A549 (cell line): ENCODE results near the gene COX7A2L.

ENCODE experiments used
- CBX8 ChIP-seq: fragments of 200-600 bp; sonication (generic); IDR thresholded peaks from 2 replicates; pipeline ENCODE4 v1.6.1; 2016
- EP300 ChIP-seq, 2 experiments: fragments of >200 bp; sonication (Bioruptor Twin); formaldehyde crosslinking; IDR thresholded peaks; 2 replicates in 1 of 2; 3 replicates in 1 of 2; pipeline ENCODE4 v1.6.1; 2016 to 2017
- FOSL2 ChIP-seq, 2 experiments: fragments of 450-650 bp in 1 of 2; fragments of >200 bp in 1 of 2; sonication (Bioruptor Twin) in 1 of 2; formaldehyde crosslinking; IDR thresholded peaks; 2 replicates each; pipeline versions ENCODE4 v1.5.0 to v1.6.1; 2016 to 2020; ENCODE audit warnings: mild to moderate bottlenecking in 1 of 2, moderate library complexity in 1 of 2
- JUN ChIP-seq, 2 experiments: fragments of >200 bp; sonication (Bioruptor Twin); formaldehyde crosslinking; IDR thresholded peaks; 2 replicates in 1 of 2; 3 replicates in 1 of 2; pipeline ENCODE4 v1.6.1; 2016 to 2017
- KDM1A ChIP-seq: fragments of 200-600 bp; sonication (generic); IDR thresholded peaks from 2 replicates; pipeline ENCODE4 v1.6.1; 2016; ENCODE audit warnings: low read depth, mild to moderate bottlenecking
- NPAS2 ChIP-seq: fragments of 250-450 bp; sonication (Bioruptor Pico); IDR thresholded peaks from 2 replicates; pipeline ENCODE4 v1.8.0; 2022; ENCODE audit warnings: mild to moderate bottlenecking, moderate library complexity, borderline replicate concordance
- POLR2A ChIP-seq: IDR thresholded peaks from 2 replicates; pipeline ENCODE4 v1.6.1; 2012; ENCODE audit warnings: mild to moderate bottlenecking, low read length
- RAD21 ChIP-seq, 2 experiments: fragments of >200 bp in 1 of 2; sonication (Bioruptor Twin) in 1 of 2; formaldehyde crosslinking in 1 of 2; IDR thresholded peaks in 1 of 2; conservative IDR thresholded peaks in 1 of 2; 2 replicates in 1 of 2; 3 replicates in 1 of 2; pipeline ENCODE4 v1.6.1; 2012 to 2018; ENCODE audit warnings: inconsistent platforms in 1 of 2
- TF ChIP-seq, protein P1 (sequence below): fragments of >200 bp; sonication (Bioruptor Twin); formaldehyde crosslinking; IDR thresholded peaks from 3 replicates; pipeline ENCODE4 v1.5.1; 2016
- TF ChIP-seq, protein P2 (sequence below): IDR thresholded peaks from 2 replicates; pipeline ENCODE4 v1.6.1; 2012; ENCODE audit warnings: low read depth, borderline replicate concordance
- TF ChIP-seq, protein P3 (sequence below): fragments of 450-650 bp; IDR thresholded peaks from 2 replicates; pipeline ENCODE4 v1.6.1; 2014; ENCODE audit warnings: antibody characterized with exemption

DNA sequence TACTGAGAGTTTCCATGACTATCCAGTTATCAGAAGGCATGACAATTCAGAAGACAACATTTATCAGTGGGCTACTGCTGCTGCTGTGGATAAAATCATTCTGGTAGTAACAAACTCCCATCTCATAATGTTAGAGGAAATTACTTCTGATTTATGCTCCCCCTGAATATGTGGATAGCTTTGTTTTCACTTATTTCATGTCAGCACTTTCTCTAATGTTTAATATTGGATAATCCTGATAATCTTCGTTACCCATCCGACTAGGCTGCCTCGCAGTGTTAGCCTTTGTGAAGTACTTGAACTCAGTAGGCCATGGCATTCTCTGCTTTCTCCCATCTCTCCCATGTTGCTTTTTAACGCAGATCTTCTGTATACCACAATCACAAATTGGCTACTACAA is 28.4 kb downstream of the COX7A2L start:
- TF ChIP-seq, protein P1, sequence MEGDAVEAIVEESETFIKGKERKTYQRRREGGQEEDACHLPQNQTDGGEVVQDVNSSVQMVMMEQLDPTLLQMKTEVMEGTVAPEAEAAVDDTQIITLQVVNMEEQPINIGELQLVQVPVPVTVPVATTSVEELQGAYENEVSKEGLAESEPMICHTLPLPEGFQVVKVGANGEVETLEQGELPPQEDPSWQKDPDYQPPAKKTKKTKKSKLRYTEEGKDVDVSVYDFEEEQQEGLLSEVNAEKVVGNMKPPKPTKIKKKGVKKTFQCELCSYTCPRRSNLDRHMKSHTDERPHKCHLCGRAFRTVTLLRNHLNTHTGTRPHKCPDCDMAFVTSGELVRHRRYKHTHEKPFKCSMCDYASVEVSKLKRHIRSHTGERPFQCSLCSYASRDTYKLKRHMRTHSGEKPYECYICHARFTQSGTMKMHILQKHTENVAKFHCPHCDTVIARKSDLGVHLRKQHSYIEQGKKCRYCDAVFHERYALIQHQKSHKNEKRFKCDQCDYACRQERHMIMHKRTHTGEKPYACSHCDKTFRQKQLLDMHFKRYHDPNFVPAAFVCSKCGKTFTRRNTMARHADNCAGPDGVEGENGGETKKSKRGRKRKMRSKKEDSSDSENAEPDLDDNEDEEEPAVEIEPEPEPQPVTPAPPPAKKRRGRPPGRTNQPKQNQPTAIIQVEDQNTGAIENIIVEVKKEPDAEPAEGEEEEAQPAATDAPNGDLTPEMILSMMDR, result no peak
- no peak for TF ChIP-seq POLR2A
- TF ChIP-seq, protein P2, sequence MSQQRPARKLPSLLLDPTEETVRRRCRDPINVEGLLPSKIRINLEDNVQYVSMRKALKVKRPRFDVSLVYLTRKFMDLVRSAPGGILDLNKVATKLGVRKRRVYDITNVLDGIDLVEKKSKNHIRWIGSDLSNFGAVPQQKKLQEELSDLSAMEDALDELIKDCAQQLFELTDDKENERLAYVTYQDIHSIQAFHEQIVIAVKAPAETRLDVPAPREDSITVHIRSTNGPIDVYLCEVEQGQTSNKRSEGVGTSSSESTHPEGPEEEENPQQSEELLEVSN, result no peak
- no peak for TF ChIP-seq JUN (IDR thresholded peaks at IDR 0.05)
- no peak for TF ChIP-seq EP300 (IDR thresholded peaks at IDR 0.05)
- TF ChIP-seq FOSL2 (IDR thresholded peaks at IDR 0.05), result no peak
- TF ChIP-seq FOSL2 (CRISPR knock-in tag; IDR thresholded peaks at IDR 0.05), result no peak
- TF ChIP-seq, protein P3, sequence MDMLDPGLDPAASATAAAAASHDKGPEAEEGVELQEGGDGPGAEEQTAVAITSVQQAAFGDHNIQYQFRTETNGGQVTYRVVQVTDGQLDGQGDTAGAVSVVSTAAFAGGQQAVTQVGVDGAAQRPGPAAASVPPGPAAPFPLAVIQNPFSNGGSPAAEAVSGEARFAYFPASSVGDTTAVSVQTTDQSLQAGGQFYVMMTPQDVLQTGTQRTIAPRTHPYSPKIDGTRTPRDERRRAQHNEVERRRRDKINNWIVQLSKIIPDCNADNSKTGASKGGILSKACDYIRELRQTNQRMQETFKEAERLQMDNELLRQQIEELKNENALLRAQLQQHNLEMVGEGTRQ, result no peak
- no peak for TF ChIP-seq NPAS2
- TF ChIP-seq KDM1A, result no peak
- no peak for TF ChIP-seq RAD21 (conservative IDR thresholded peaks at IDR 0.05 in 1 of 2, IDR thresholded peaks at IDR 0.05 in 1 of 2)
- no peak for TF ChIP-seq CBX8
